Middle frontal gyrus (tissue), 1 donor: ENCODE data around the gene ADAMTS7.
A peak's percentile ranks its signal among the peaks of the same experiment; 100 is the strongest.
"Not testable (repeated sequence)": the region's sequence is repeated elsewhere in the genome, so short reads cannot be mapped to it uniquely, and the experiment has no call there.

Experiments
- DNase-seq: peaks from one replicate; pipeline ENCODE4 v3.0.0-alpha.2; 2015; ENCODE audit warnings: low spot score; ENCODE audit errors: extremely low spot score

ADAMTS7 gene

GRCh38 chr15:78753751-78754535, 57.3 kb downstream of the ADAMTS7 start:
- not testable (repeated sequence) for DNase-seq

GRCh38 chr15:78753359-78753659, 58.0 kb downstream of the ADAMTS7 start:
- DNase-seq, result not testable (repeated sequence)

GRCh38 chr15:78752492-78753358, 58.5 kb downstream of the ADAMTS7 start:
- DNase-seq, result no peak

GRCh38 chr15:78751602-78751979, 59.7 kb downstream of the ADAMTS7 start:
- DNase-seq, result no peak

GRCh38 chr15:78750974-78751601, 60.2 kb downstream of the ADAMTS7 start:
- DNase-seq, result peak; percentile 82

GRCh38 chr15:78750566-78750965, 60.7 kb downstream of the ADAMTS7 start:
- DNase-seq, result no peak

GRCh38 chr15:78749831-78750230, 61.4 kb downstream of the ADAMTS7 start:
- DNase-seq, result no peak

- DNase-seq, result not testable (repeated sequence)
These were observed 63.4 kb downstream of the ADAMTS7 start for GRCh38 chr15:78747877-78748276.

GRCh38 chr15:78741674-78742073, 69.6 kb downstream of the ADAMTS7 start:
- not testable (repeated sequence) for DNase-seq

- no peak for DNase-seq
These were observed 70.4 kb downstream of the ADAMTS7 start for GRCh38 chr15:78740904-78741274.

- DNase-seq, result no peak
These were observed 71.0 kb downstream of the ADAMTS7 start for GRCh38 chr15:78739996-78740903.

GRCh38 chr15:78739206-78739605, 72.1 kb downstream of the ADAMTS7 start:
- no peak for DNase-seq

- not testable (repeated sequence) for DNase-seq
These were observed 73.2 kb downstream of the ADAMTS7 start for GRCh38 chr15:78737931-78738558.

GRCh38 chr15:78737187-78737820, 74.0 kb downstream of the ADAMTS7 start:
- no peak for DNase-seq

GRCh38 chr15:78736286-78736685, 75.0 kb downstream of the ADAMTS7 start:
- DNase-seq, result not testable (repeated sequence)

- no peak for DNase-seq
These were observed 76.7 kb downstream of the ADAMTS7 start for GRCh38 chr15:78734451-78735064.

GRCh38 chr15:78732634-78733033, 78.6 kb downstream of the ADAMTS7 start:
- DNase-seq, result no peak

- no peak for DNase-seq
These were observed 80.3 kb downstream of the ADAMTS7 start for GRCh38 chr15:78730955-78731354.

- not testable (repeated sequence) for DNase-seq
These were observed 82.8 kb downstream of the ADAMTS7 start for GRCh38 chr15:78728427-78728826.

GRCh38 chr15:78727561-78727960, 83.7 kb downstream of the ADAMTS7 start:
- DNase-seq, result no peak
